Glutamatergic neuron (in vitro differentiated cells): ENCODE measurements around the gene CREB3L2. TPM values are rescaled to one million over a fixed set of nuclear protein-coding genes. Genes with fewer than 3 reads are reported as not detected.

ENCODE experiments used
- DNase-seq: peaks from one replicate; pipeline ENCODE4 v3.0.0; 2022
- H3K27ac Mint-ChIP-seq: one replicate; pipeline ENCODE4 v1.8.0; 2020; ENCODE audit warnings: mild to moderate bottlenecking, mixed read lengths, inconsistent platforms; ENCODE audit not compliant: unreplicated experiment
- H3K27me3 Mint-ChIP-seq: one replicate; pipeline ENCODE4 v1.8.0; 2020; ENCODE audit warnings: mild to moderate bottlenecking, moderate library complexity, mixed read lengths, inconsistent platforms; ENCODE audit not compliant: unreplicated experiment
- H3K36me3 Mint-ChIP-seq: one replicate; pipeline ENCODE4 v1.8.0; 2020; ENCODE audit warnings: mild to moderate bottlenecking, mixed read lengths, inconsistent platforms; ENCODE audit not compliant: unreplicated experiment
- H3K4me1 Mint-ChIP-seq: one replicate; pipeline ENCODE4 v1.8.0; 2020; ENCODE audit warnings: mild to moderate bottlenecking, low read depth, mixed read lengths, inconsistent platforms; ENCODE audit not compliant: unreplicated experiment
- H3K4me3 Mint-ChIP-seq: one replicate; pipeline ENCODE4 v1.8.0; 2020; ENCODE audit warnings: mild to moderate bottlenecking, mixed read lengths, inconsistent platforms; ENCODE audit not compliant: unreplicated experiment
- H3K9me3 Mint-ChIP-seq: one replicate; pipeline ENCODE4 v1.8.0; 2020; ENCODE audit warnings: mild to moderate bottlenecking, moderate library complexity, mixed read lengths, inconsistent platforms; ENCODE audit not compliant: unreplicated experiment
- CTCF ChIP-seq: fragments of 200-600 bp; sonication (generic); IDR thresholded peaks from one replicate; pipeline ENCODE4 v1.5.0; 2021; ENCODE audit not compliant: partially characterized antibody, unreplicated experiment
- total RNA-seq: library from RNA; stranded (reverse); fragmentation: NEBNext Ultra II Directional; extraction: Animal tissue kit (Norgen Biotek cat#: 25700); gene quantifications from one replicate; pipeline ENCODE4 v1.2.1, GENCODE V29; 2021; ENCODE audit not compliant: unreplicated experiment

CREB3L2 gene
- total RNA-seq, 1 donor from 2014 or later, result 45.4 TPM

GRCh38 chr7:138006106-138006505 lies 4.2 kb upstream of the CREB3L2 start:
- no peaks in the 10 kb centered on the region for H3K36me3 Mint-ChIP-seq
- H3K27ac Mint-ChIP-seq, result no peak overlapping the region
- H3K4me3 Mint-ChIP-seq, result no peak overlapping the region
- DNase-seq, result no peak
- H3K27me3 Mint-ChIP-seq, result peaks cover 2% of the 10 kb centered on the region
- no peak for TF ChIP-seq CTCF
- peaks cover 2% of the 10 kb centered on the region for H3K4me1 Mint-ChIP-seq
- peaks cover 3% of the 10 kb centered on the region for H3K9me3 Mint-ChIP-seq

- DNase-seq, result no peak
- H3K9me3 Mint-ChIP-seq, result peaks cover 9% of the 10 kb centered on the region
- no peak overlapping the region for H3K27ac Mint-ChIP-seq
- peaks cover 4% of the 10 kb centered on the region for H3K4me1 Mint-ChIP-seq
- H3K36me3 Mint-ChIP-seq, result no peaks in the 10 kb centered on the region
- no peak for TF ChIP-seq CTCF
- no peak overlapping the region for H3K4me3 Mint-ChIP-seq
- H3K27me3 Mint-ChIP-seq, result peaks cover 4% of the 10 kb centered on the region
Measured at GRCh38 chr7:138004936-138005335, 3.0 kb upstream of the CREB3L2 start.

- Mint-ChIP-seq H3K27ac (no peak overlapping the region), H3K36me3 (no peaks in the 10 kb centered on the region), H3K4me1 (peaks cover 12% of the 10 kb centered on the region), H3K27me3 (peaks cover 4% of the 10 kb centered on the region), H3K9me3 (peaks cover 10% of the 10 kb centered on the region), H3K4me3 (no peak overlapping the region)
- TF ChIP-seq CTCF, result no peak
- no peak for DNase-seq
Measured at GRCh38 chr7:138004046-138004445, 2.2 kb upstream of the CREB3L2 start.

GRCh38 chr7:138002828-138003189 lies 923 bp upstream of the CREB3L2 start:
- Mint-ChIP-seq H3K27me3 (peaks cover 4% of the 10 kb centered on the region), H3K4me3 (peak overlapping the region; percentile 4), H3K27ac (no peak overlapping the region), H3K4me1 (peaks cover 17% of the 10 kb centered on the region), H3K9me3 (peaks cover 13% of the 10 kb centered on the region), H3K36me3 (no peaks in the 10 kb centered on the region)
- TF ChIP-seq CTCF, result no peak
- no peak for DNase-seq

- Mint-ChIP-seq H3K4me3 (peak overlapping the region; percentile 97), H3K27ac (peak overlapping the region; percentile 96), H3K4me1 (peaks cover 17% of the 10 kb centered on the region), H3K36me3 (no peaks in the 10 kb centered on the region), H3K27me3 (peaks cover 4% of the 10 kb centered on the region), H3K9me3 (peaks cover 13% of the 10 kb centered on the region)
- peak; percentile 98 for DNase-seq
- peak; percentile 97 for TF ChIP-seq CTCF
Measured at GRCh38 chr7:138002096-138002827, 376 bp upstream of the CREB3L2 start.
